Fibroblast of lung (primary cell): ENCODE results near the gene SEMA7A. TPM values are rescaled to one million over a fixed set of nuclear protein-coding genes. Genes with fewer than 3 reads are reported as not detected.

Experiments
- DNase-seq, 2 donors: peaks; one replicate each; pipeline versions ENCODE4 v3.0.0 to v3.0.0-alpha.2; 2010; ENCODE audit warnings: low read depth in 2 of 2
- H2AFZ ChIP-seq: 2 replicates; pipeline ENCODE4 v1.5.1; 2012; ENCODE audit warnings: low read length, control low read depth, inconsistent platforms
- H3K27ac ChIP-seq: 2 replicates; pipeline ENCODE4 v1.5.1; 2011; ENCODE audit warnings: low read length, control low read depth; ENCODE audit not compliant: insufficient read depth
- H3K27me3 ChIP-seq: 2 replicates; pipeline ENCODE4 v1.5.1; 2011; ENCODE audit warnings: mild to moderate bottlenecking, low read length; ENCODE audit not compliant: control insufficient read depth, insufficient read depth
- H3K36me3 ChIP-seq: 2 replicates; pipeline ENCODE4 v1.5.1; 2011; ENCODE audit warnings: low read length; ENCODE audit not compliant: control insufficient read depth, insufficient read depth
- H3K4me1 ChIP-seq: 2 replicates; pipeline ENCODE4 v1.5.1; 2011; ENCODE audit warnings: low read length; ENCODE audit not compliant: control insufficient read depth, insufficient read depth; ENCODE audit errors: extremely low read depth
- H3K4me2 ChIP-seq: 2 replicates; pipeline ENCODE4 v1.5.1; 2011; ENCODE audit warnings: low read length, control low read depth; ENCODE audit not compliant: insufficient read depth; ENCODE audit errors: extremely low read depth
- H3K4me3 ChIP-seq, 4 experiments: fragments of 200-600 bp in 1 of 4; sonication (generic) in 1 of 4; replicated peaks in 1 of 4; 2 replicates each; pipeline ENCODE4 v1.5.1; 2011 to 2016; ENCODE audit warnings: low read length in 4 of 4, low read depth in 3 of 4, mild to moderate bottlenecking in 3 of 4, control low read depth in 2 of 4, inconsistent platforms in 1 of 4, mixed read lengths in 1 of 4; ENCODE audit not compliant: insufficient read depth in 1 of 4; ENCODE audit errors: control extremely low read depth in 1 of 4
- H3K79me2 ChIP-seq: 2 replicates; pipeline ENCODE4 v1.5.1; 2012; ENCODE audit warnings: mild to moderate bottlenecking, low read length, inconsistent platforms; ENCODE audit not compliant: control insufficient read depth, insufficient read depth
- H3K9ac ChIP-seq: 2 replicates; pipeline ENCODE4 v1.5.1; 2011; ENCODE audit warnings: mild to moderate bottlenecking, low read length, control low read depth; ENCODE audit not compliant: insufficient read depth
- H3K9me3 ChIP-seq: 2 replicates; pipeline ENCODE4 v1.5.1; 2012; ENCODE audit warnings: low read depth, low read length; ENCODE audit not compliant: control insufficient read depth, insufficient read depth
- H4K20me1 ChIP-seq: 2 replicates; pipeline ENCODE4 v1.5.1; 2011; ENCODE audit warnings: low read length; ENCODE audit not compliant: control insufficient read depth, insufficient read depth; ENCODE audit errors: extremely low read depth
- EZH2 ChIP-seq: IDR thresholded peaks from 2 replicates; pipeline ENCODE4 v1.5.1; 2012; ENCODE audit warnings: low read length, control low read depth, mild to moderate bottlenecking; ENCODE audit errors: missing control alignments
- polyA plus RNA-seq, 2 donors: library from polyadenylated mRNA; depleted of rRNA in 1 of 2; stranded (reverse) in 1 of 2; unstranded in 1 of 2; fragments of >200 nt; gene quantifications; 2 replicates each; pipeline ENCODE4 v1.2.1, GENCODE V29; 2011 to 2012; ENCODE audit warnings: missing spikeins in 1 of 2
- total RNA-seq: library from RNA; depleted of rRNA; stranded (reverse); fragments of >200 nt; gene quantifications from 2 replicates; pipeline ENCODE4 v1.2.1, GENCODE V29; 2014
- TF ChIP-seq, protein P1 (sequence below), 2 donors: IDR thresholded peaks in 1 of 2; conservative IDR thresholded peaks in 1 of 2; 1 replicate in 1 of 2; 2 replicates in 1 of 2; pipeline ENCODE4 v1.5.1; 2011 to 2012; ENCODE audit warnings: low read length in 2 of 2, control low read depth in 1 of 2, inconsistent platforms in 1 of 2, low read depth in 1 of 2, mild to moderate bottlenecking in 1 of 2

SEMA7A gene
- total and polyA plus RNA-seq, 2 donors (not counting 1 experiment from before 2014, with no cell fraction given), result 5.6 to 12.5 TPM

DNA sequence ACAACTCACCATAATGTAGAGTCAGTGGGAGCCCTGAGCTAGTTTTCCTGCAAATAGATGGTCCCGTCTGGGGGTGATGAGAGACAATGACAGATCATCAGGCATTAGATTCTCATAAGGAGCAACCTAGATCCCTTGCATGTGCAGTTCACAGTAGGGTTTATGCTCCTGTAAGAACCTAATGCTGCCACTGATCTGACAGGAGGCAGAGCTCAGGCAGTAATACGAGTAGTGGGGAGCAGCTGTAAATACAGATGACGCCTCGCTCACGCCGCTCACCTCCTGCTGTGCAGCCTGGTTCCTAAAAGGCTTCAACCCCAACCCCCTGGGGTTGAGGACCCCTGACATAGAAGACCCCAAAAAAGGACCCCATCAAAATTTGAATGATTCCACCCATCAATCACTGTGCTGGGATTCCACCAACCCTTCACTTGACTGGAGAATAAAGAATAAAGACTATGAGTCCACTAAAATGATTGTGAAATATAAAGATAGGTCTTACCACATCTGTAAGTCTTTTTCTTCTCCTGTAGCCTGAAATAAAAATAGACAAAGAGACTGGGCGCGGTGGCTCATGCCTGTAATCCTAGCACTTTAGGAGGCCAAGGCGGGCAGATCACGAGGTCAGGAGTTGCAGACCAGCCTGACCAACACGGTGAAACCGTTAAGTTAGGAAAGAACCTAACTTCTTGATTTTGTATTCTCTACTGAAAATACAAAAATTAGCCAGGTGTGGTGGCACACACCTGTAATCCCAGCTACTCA lies 37.1 kb upstream of the SEMA7A start:
- TF ChIP-seq, protein P1, sequence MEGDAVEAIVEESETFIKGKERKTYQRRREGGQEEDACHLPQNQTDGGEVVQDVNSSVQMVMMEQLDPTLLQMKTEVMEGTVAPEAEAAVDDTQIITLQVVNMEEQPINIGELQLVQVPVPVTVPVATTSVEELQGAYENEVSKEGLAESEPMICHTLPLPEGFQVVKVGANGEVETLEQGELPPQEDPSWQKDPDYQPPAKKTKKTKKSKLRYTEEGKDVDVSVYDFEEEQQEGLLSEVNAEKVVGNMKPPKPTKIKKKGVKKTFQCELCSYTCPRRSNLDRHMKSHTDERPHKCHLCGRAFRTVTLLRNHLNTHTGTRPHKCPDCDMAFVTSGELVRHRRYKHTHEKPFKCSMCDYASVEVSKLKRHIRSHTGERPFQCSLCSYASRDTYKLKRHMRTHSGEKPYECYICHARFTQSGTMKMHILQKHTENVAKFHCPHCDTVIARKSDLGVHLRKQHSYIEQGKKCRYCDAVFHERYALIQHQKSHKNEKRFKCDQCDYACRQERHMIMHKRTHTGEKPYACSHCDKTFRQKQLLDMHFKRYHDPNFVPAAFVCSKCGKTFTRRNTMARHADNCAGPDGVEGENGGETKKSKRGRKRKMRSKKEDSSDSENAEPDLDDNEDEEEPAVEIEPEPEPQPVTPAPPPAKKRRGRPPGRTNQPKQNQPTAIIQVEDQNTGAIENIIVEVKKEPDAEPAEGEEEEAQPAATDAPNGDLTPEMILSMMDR (conservative IDR thresholded peaks at IDR 0.05 in 1 of 2, IDR thresholded peaks at IDR 0.05 in 1 of 2; ENCODE audit: low read depth in 1 of 2, low read length in 2 of 2), result no peak
- TF ChIP-seq EZH2, result no peak
- Histone ChIP-seq H3K9ac (no peak overlapping the region), H3K27ac (no peak overlapping the region), H2AFZ (no peak overlapping the region), H3K4me3 (no peak overlapping the region), H3K4me1 (no peaks in the 10 kb centered on the region), H4K20me1 (no peaks in the 10 kb centered on the region), H3K9me3 (no peaks in the 10 kb centered on the region), H3K4me2 (no peak overlapping the region), H3K27me3 (no peaks in the 10 kb centered on the region), H3K36me3 (no peaks in the 10 kb centered on the region), H3K79me2 (no peaks in the 10 kb centered on the region)
- no peak for DNase-seq

DNA sequence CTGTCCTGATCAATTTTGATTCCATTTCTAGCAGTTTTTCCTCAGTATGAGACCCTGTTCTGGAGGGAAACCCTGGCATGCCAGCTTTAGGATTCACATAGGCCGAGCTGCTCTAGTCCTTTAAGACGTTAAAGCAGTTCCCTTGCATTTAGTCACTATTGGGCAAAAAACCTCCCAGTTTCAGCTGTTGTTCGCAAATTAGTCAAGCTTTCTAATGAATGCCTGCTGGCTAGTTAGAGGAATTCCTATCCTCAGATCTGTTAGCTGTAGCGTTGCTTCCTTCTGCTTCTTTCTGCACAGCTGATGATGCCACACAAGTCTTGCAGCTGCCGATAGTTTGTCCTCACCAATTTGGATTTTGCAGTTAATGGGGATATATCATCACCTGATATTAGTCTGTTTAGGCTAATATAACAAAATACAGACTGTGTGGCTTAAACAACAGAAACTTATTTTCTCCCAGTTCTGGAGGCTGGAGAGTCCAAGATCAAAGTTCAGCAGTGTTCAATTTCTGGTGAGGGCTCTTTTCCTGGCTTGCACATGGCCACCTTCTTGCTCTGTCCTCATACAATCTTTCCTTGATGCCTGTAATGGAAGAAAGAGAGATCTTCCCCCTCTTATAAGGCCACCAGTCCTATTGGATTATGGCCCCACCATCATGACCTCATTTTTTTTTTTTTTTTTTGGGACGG lies 34.7 kb upstream of the SEMA7A start:
- H3K27me3 ChIP-seq, result no peaks in the 10 kb centered on the region
- no peak overlapping the region for H3K4me2 ChIP-seq
- H3K4me1 ChIP-seq, result no peaks in the 10 kb centered on the region
- no peak overlapping the region for H3K27ac ChIP-seq
- DNase-seq, result no peak
- no peak overlapping the region for H2AFZ ChIP-seq
- no peak overlapping the region for H3K9ac ChIP-seq
- H3K79me2 ChIP-seq, result no peaks in the 10 kb centered on the region
- TF ChIP-seq, protein P1 (conservative IDR thresholded peaks at IDR 0.05 in 1 of 2, IDR thresholded peaks at IDR 0.05 in 1 of 2; ENCODE audit: low read depth in 1 of 2, low read length in 2 of 2), result no peak
- TF ChIP-seq EZH2, result no peak
- H3K36me3 ChIP-seq, result no peaks in the 10 kb centered on the region
- H3K4me3 ChIP-seq, result no peak overlapping the region
- H4K20me1 ChIP-seq, result no peaks in the 10 kb centered on the region
- H3K9me3 ChIP-seq, result no peaks in the 10 kb centered on the region

DNA sequence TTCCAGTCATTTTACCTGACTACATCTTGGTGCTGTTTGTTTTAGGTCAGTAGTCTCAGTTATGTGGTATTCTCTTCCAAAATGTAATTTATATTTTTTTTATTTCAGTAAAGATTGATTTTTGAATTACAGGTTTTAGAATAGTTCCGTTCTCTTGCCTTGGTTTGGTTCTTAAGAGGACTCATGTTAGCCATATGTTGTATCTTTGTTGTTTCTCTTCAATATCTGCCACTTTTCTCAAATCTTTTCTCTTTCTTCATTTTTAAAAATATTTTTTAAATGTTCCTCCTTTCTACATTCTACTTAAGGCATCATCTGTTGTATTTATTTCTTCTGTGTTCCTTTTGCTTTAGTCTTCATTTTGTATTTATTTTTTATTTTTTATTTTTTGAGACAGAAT lies 32.8 kb upstream of the SEMA7A start:
- H3K36me3 ChIP-seq, result no peaks in the 10 kb centered on the region
- no peak overlapping the region for H2AFZ ChIP-seq
- DNase-seq, result no peak
- H3K27me3 ChIP-seq, result no peaks in the 10 kb centered on the region
- no peak for TF ChIP-seq EZH2
- TF ChIP-seq, protein P1 (conservative IDR thresholded peaks at IDR 0.05 in 1 of 2, IDR thresholded peaks at IDR 0.05 in 1 of 2; ENCODE audit: low read depth in 1 of 2, low read length in 2 of 2), result no peak
- no peaks in the 10 kb centered on the region for H3K9me3 ChIP-seq
- H4K20me1 ChIP-seq, result no peaks in the 10 kb centered on the region
- no peak overlapping the region for H3K27ac ChIP-seq
- H3K9ac ChIP-seq, result no peak overlapping the region
- no peak overlapping the region for H3K4me2 ChIP-seq
- H3K79me2 ChIP-seq, result peaks cover 4% of the 10 kb centered on the region
- H3K4me1 ChIP-seq, result no peaks in the 10 kb centered on the region
- no peak overlapping the region for H3K4me3 ChIP-seq
